ENCODE measurements around the gene DPYD. TPM values are rescaled to one million over a fixed set of nuclear protein-coding genes. Genes with fewer than 3 reads are reported as not detected.

Gene DPYD
- polyA plus RNA-seq, 4 donors, result 11.9 to 31.8 (median 26.0) TPM

GRCh38 chr1:97677702-97678101 lies 243.1 kb downstream of the DPYD start:
- WGBS, 3 donors, result 90 to 98% (median 95%) methylated on average over 4 of the region's 4 CpGs
- no peaks in the 10 kb centered on the region for H3K27me3 ChIP-seq (ENCODE audit: control insufficient read depth in 3 of 3, insufficient read depth in 3 of 3, low read length in 3 of 3)
- no peak for FAIRE-seq
- no peaks in the 10 kb centered on the region for H3K9me3 ChIP-seq (ENCODE audit: control insufficient read depth in 2 of 2, insufficient read depth in 1 of 2, low read depth in 1 of 2, low read length in 1 of 2)
- DNase-seq, result no peak
- H3K4me1 ChIP-seq (ENCODE audit: control insufficient read depth in 3 of 3, insufficient read depth in 2 of 3, low read depth in 1 of 3, low read length in 2 of 3), result no peaks in the 10 kb centered on the region
- no peak overlapping the region for H3K27ac ChIP-seq (ENCODE audit: low read depth in 1 of 3, low read length in 2 of 3)
- H3K4me3 ChIP-seq (ENCODE audit: low read depth in 1 of 3, low read length in 3 of 3), result no peak overlapping the region
- peaks cover 0 to 2% (median 0%) of the 10 kb centered on the region in 3 donors for H3K36me3 ChIP-seq (ENCODE audit: control insufficient read depth in 3 of 3, insufficient read depth in 2 of 3, low read depth in 1 of 3, low read length in 3 of 3)

- 89 to 93% (median 90%) methylated on average over 4 of the region's 4 CpGs for WGBS, 3 donors
- Histone ChIP-seq H3K4me1 (ENCODE audit: control insufficient read depth in 3 of 3, insufficient read depth in 2 of 3, low read depth in 1 of 3, low read length in 2 of 3) (no peaks in the 10 kb centered on the region), H3K36me3 (ENCODE audit: control insufficient read depth in 3 of 3, insufficient read depth in 2 of 3, low read depth in 1 of 3, low read length in 3 of 3) (peaks cover 0 to 3% (median 0%) of the 10 kb centered on the region in 3 donors), H3K27me3 (ENCODE audit: control insufficient read depth in 3 of 3, insufficient read depth in 3 of 3, low read length in 3 of 3) (no peaks in the 10 kb centered on the region), H3K9me3 (ENCODE audit: control insufficient read depth in 2 of 2, insufficient read depth in 1 of 2, low read depth in 1 of 2, low read length in 1 of 2) (peaks cover 0 to 3% of the 10 kb centered on the region in 2 donors), H3K4me3 (ENCODE audit: low read depth in 1 of 3, low read length in 3 of 3) (no peak overlapping the region), H3K27ac (ENCODE audit: low read depth in 1 of 3, low read length in 2 of 3) (no peak overlapping the region)
- FAIRE-seq, result no peak
- DNase-seq, result no peak
These were observed 246.3 kb downstream of the DPYD start for GRCh38 chr1:97674517-97674916.

GRCh38 chr1:97668945-97669344 lies 251.9 kb downstream of the DPYD start:
- Histone ChIP-seq H3K4me1 (ENCODE audit: control insufficient read depth in 3 of 3, insufficient read depth in 2 of 3, low read depth in 1 of 3, low read length in 2 of 3) (no peaks in the 10 kb centered on the region), H3K9me3 (ENCODE audit: control insufficient read depth in 2 of 2, insufficient read depth in 1 of 2, low read depth in 1 of 2, low read length in 1 of 2) (peaks cover 0 to 3% of the 10 kb centered on the region in 2 donors), H3K27ac (ENCODE audit: low read depth in 1 of 3, low read length in 2 of 3) (no peak overlapping the region), H3K27me3 (ENCODE audit: control insufficient read depth in 3 of 3, insufficient read depth in 3 of 3, low read length in 3 of 3) (no peaks in the 10 kb centered on the region), H3K36me3 (ENCODE audit: control insufficient read depth in 3 of 3, insufficient read depth in 2 of 3, low read depth in 1 of 3, low read length in 3 of 3) (peaks cover 0 to 2% (median 0%) of the 10 kb centered on the region in 3 donors), H3K4me3 (ENCODE audit: low read depth in 1 of 3, low read length in 3 of 3) (no peak overlapping the region)
- whole genome bisulfite sequencing, 3 donors, result 40 to 52% (median 43%) methylated on average over 2 of the region's 2 CpGs
- no peak for FAIRE-seq
- DNase-seq, result peak; percentile 6 to 25

GRCh38 chr1:97660431-97661105 lies 260.3 kb downstream of the DPYD start:
- H3K4me1 ChIP-seq (ENCODE audit: control insufficient read depth in 3 of 3, insufficient read depth in 2 of 3, low read depth in 1 of 3, low read length in 2 of 3), result no peaks in the 10 kb centered on the region
- FAIRE-seq, result no peak
- no peaks in the 10 kb centered on the region for H3K27me3 ChIP-seq (ENCODE audit: control insufficient read depth in 3 of 3, insufficient read depth in 3 of 3, low read length in 3 of 3)
- DNase-seq, result no peak
- no peaks in the 10 kb centered on the region for H3K9me3 ChIP-seq (ENCODE audit: control insufficient read depth in 2 of 2, insufficient read depth in 1 of 2, low read depth in 1 of 2, low read length in 1 of 2)
- no peak overlapping the region for H3K27ac ChIP-seq (ENCODE audit: low read depth in 1 of 3, low read length in 2 of 3)
- no peaks in the 10 kb centered on the region for H3K36me3 ChIP-seq (ENCODE audit: control insufficient read depth in 3 of 3, insufficient read depth in 2 of 3, low read depth in 1 of 3, low read length in 3 of 3)
- 74 to 86% (median 83%) methylated on average over 2 of the region's 2 CpGs for WGBS, 3 donors
- no peak overlapping the region for H3K4me3 ChIP-seq (ENCODE audit: low read depth in 1 of 3, low read length in 3 of 3)

- DNase-seq (no peak), FAIRE-seq (no peak)
- H3K4me3 ChIP-seq (ENCODE audit: low read depth in 1 of 3, low read length in 3 of 3), result no peak overlapping the region
- no peaks in the 10 kb centered on the region for H3K27me3 ChIP-seq (ENCODE audit: control insufficient read depth in 3 of 3, insufficient read depth in 3 of 3, low read length in 3 of 3)
- H3K4me1 ChIP-seq (ENCODE audit: control insufficient read depth in 3 of 3, insufficient read depth in 2 of 3, low read depth in 1 of 3, low read length in 2 of 3), result no peaks in the 10 kb centered on the region
- no peaks in the 10 kb centered on the region for H3K9me3 ChIP-seq (ENCODE audit: control insufficient read depth in 2 of 2, insufficient read depth in 1 of 2, low read depth in 1 of 2, low read length in 1 of 2)
- no peak overlapping the region for H3K27ac ChIP-seq (ENCODE audit: low read depth in 1 of 3, low read length in 2 of 3)
- H3K36me3 ChIP-seq (ENCODE audit: control insufficient read depth in 3 of 3, insufficient read depth in 2 of 3, low read depth in 1 of 3, low read length in 3 of 3), result no peaks in the 10 kb centered on the region
- 82 to 95% (median 94%) methylated on average over 3 of the region's 3 CpGs for WGBS, 3 donors
These were observed 265.8 kb downstream of the DPYD start for GRCh38 chr1:97654876-97655585.

- Histone ChIP-seq H3K4me3 (ENCODE audit: low read depth in 1 of 3, low read length in 3 of 3) (no peak overlapping the region), H3K4me1 (ENCODE audit: control insufficient read depth in 3 of 3, insufficient read depth in 2 of 3, low read depth in 1 of 3, low read length in 2 of 3) (no peaks in the 10 kb centered on the region), H3K9me3 (ENCODE audit: control insufficient read depth in 2 of 2, insufficient read depth in 1 of 2, low read depth in 1 of 2, low read length in 1 of 2) (no peaks in the 10 kb centered on the region), H3K36me3 (ENCODE audit: control insufficient read depth in 3 of 3, insufficient read depth in 2 of 3, low read depth in 1 of 3, low read length in 3 of 3) (no peaks in the 10 kb centered on the region), H3K27me3 (ENCODE audit: control insufficient read depth in 3 of 3, insufficient read depth in 3 of 3, low read length in 3 of 3) (no peaks in the 10 kb centered on the region), H3K27ac (ENCODE audit: low read depth in 1 of 3, low read length in 2 of 3) (no peak overlapping the region)
- FAIRE-seq (no peak), DNase-seq (no peak)
- 91 to 95% (median 93%) methylated on average over 3 of the region's 3 CpGs for WGBS, 3 donors
These were observed 269.6 kb downstream of the DPYD start for GRCh38 chr1:97651250-97651649.

GRCh38 chr1:97649591-97649990 lies 271.2 kb downstream of the DPYD start:
- no peaks in the 10 kb centered on the region for H3K36me3 ChIP-seq (ENCODE audit: control insufficient read depth in 3 of 3, insufficient read depth in 2 of 3, low read depth in 1 of 3, low read length in 3 of 3)
- H3K4me1 ChIP-seq (ENCODE audit: control insufficient read depth in 3 of 3, insufficient read depth in 2 of 3, low read depth in 1 of 3, low read length in 2 of 3), result no peaks in the 10 kb centered on the region
- no peak for FAIRE-seq
- no peak overlapping the region for H3K27ac ChIP-seq (ENCODE audit: low read depth in 1 of 3, low read length in 2 of 3)
- no peak for DNase-seq
- WGBS, 3 donors, result 89 to 98% (median 97%) methylated on average over 4 of the region's 4 CpGs
- H3K27me3 ChIP-seq (ENCODE audit: control insufficient read depth in 3 of 3, insufficient read depth in 3 of 3, low read length in 3 of 3), result no peaks in the 10 kb centered on the region
- no peak overlapping the region for H3K4me3 ChIP-seq (ENCODE audit: low read depth in 1 of 3, low read length in 3 of 3)
- H3K9me3 ChIP-seq (ENCODE audit: control insufficient read depth in 2 of 2, insufficient read depth in 1 of 2, low read depth in 1 of 2, low read length in 1 of 2), result no peaks in the 10 kb centered on the region

- Histone ChIP-seq H3K4me3 (ENCODE audit: low read depth in 1 of 3, low read length in 3 of 3) (no peak overlapping the region), H3K27me3 (ENCODE audit: control insufficient read depth in 3 of 3, insufficient read depth in 3 of 3, low read length in 3 of 3) (no peaks in the 10 kb centered on the region), H3K36me3 (ENCODE audit: control insufficient read depth in 3 of 3, insufficient read depth in 2 of 3, low read depth in 1 of 3, low read length in 3 of 3) (no peaks in the 10 kb centered on the region), H3K9me3 (ENCODE audit: control insufficient read depth in 2 of 2, insufficient read depth in 1 of 2, low read depth in 1 of 2, low read length in 1 of 2) (peaks cover 0 to 4% of the 10 kb centered on the region in 2 donors), H3K4me1 (ENCODE audit: control insufficient read depth in 3 of 3, insufficient read depth in 2 of 3, low read depth in 1 of 3, low read length in 2 of 3) (no peaks in the 10 kb centered on the region), H3K27ac (ENCODE audit: low read depth in 1 of 3, low read length in 2 of 3) (no peak overlapping the region)
- DNase-seq, result no peak
- no peak for FAIRE-seq
These were observed 273.1 kb downstream of the DPYD start for GRCh38 chr1:97647776-97648175.
